IPS-18a (cell line): ENCODE results near the gene NUDT22.

Experiments used
- H3K27ac ChIP-seq: one replicate; pipeline ENCODE4 v1.5.1; 2013; ENCODE audit warnings: low read length
- H3K27me3 ChIP-seq: one replicate; pipeline ENCODE4 v1.6.1; 2013; ENCODE audit warnings: mild to moderate bottlenecking, low read length; ENCODE audit not compliant: control insufficient read depth, insufficient read depth
- H3K36me3 ChIP-seq: one replicate; pipeline ENCODE4 v1.6.1; 2013; ENCODE audit warnings: low read depth, low read length; ENCODE audit not compliant: control insufficient read depth
- H3K4me1 ChIP-seq: one replicate; pipeline ENCODE4 v1.6.1; 2013; ENCODE audit warnings: low read depth, low read length; ENCODE audit not compliant: control insufficient read depth
- H3K4me3 ChIP-seq: one replicate; pipeline ENCODE4 v1.5.1; 2013; ENCODE audit warnings: low read length
- H3K9ac ChIP-seq: one replicate; pipeline ENCODE4 v1.6.1; 2013; ENCODE audit warnings: mild to moderate bottlenecking, low read length, moderate library complexity
- H3K9me3 ChIP-seq: one replicate; pipeline ENCODE4 v1.6.1; 2013; ENCODE audit warnings: low read depth, low read length; ENCODE audit not compliant: control insufficient read depth

Gene NUDT22

GRCh38 chr11:64186492-64187165 lies 39.4 kb upstream of the NUDT22 start:
- no peaks in the 10 kb centered on the region for H3K27me3 ChIP-seq
- H3K36me3 ChIP-seq: peaks cover 9% of the 10 kb centered on the region
- H3K4me3 ChIP-seq: no peak overlapping the region
- no peaks in the 10 kb centered on the region for H3K9me3 ChIP-seq
- H3K27ac ChIP-seq: no peak overlapping the region
- H3K9ac ChIP-seq: no peak overlapping the region
- H3K4me1 ChIP-seq: peaks cover 7% of the 10 kb centered on the region

- Histone ChIP-seq H3K36me3 (peaks cover 58% of the 10 kb centered on the region), H3K4me1 (peaks cover 4% of the 10 kb centered on the region), H3K9me3 (no peaks in the 10 kb centered on the region), H3K27me3 (no peaks in the 10 kb centered on the region), H3K9ac (no peak overlapping the region), H3K4me3 (no peak overlapping the region), H3K27ac (no peak overlapping the region)
Observed at GRCh38 chr11:64192434-64192833, 33.6 kb upstream of the NUDT22 start.

- no peaks in the 10 kb centered on the region for H3K27me3 ChIP-seq
Observed at GRCh38 chr11:64196626-64197025, 29.4 kb upstream of the NUDT22 start.

GRCh38 chr11:64198511-64198910 lies 27.6 kb upstream of the NUDT22 start:
- peaks cover 87% of the 10 kb centered on the region for H3K36me3 ChIP-seq
- H3K4me3 ChIP-seq: no peak overlapping the region
- H3K27ac ChIP-seq: no peak overlapping the region
- H3K9ac ChIP-seq: no peak overlapping the region
- H3K27me3 ChIP-seq: no peaks in the 10 kb centered on the region
- H3K9me3 ChIP-seq: no peaks in the 10 kb centered on the region
- H3K4me1 ChIP-seq: no peaks in the 10 kb centered on the region

More at GRCh38 chr11:64196626-64197025, 29.4 kb upstream of the NUDT22 start:
- Histone ChIP-seq H3K9me3 (no peaks in the 10 kb centered on the region), H3K4me1 (no peaks in the 10 kb centered on the region), H3K9ac (no peak overlapping the region), H3K36me3 (peaks cover 84% of the 10 kb centered on the region), H3K4me3 (no peak overlapping the region), H3K27ac (no peak overlapping the region)

- H3K4me3 ChIP-seq: no peak overlapping the region
- peaks cover 81% of the 10 kb centered on the region for H3K36me3 ChIP-seq
- no peaks in the 10 kb centered on the region for H3K27me3 ChIP-seq
- no peak overlapping the region for H3K9ac ChIP-seq
- no peaks in the 10 kb centered on the region for H3K9me3 ChIP-seq
- no peaks in the 10 kb centered on the region for H3K4me1 ChIP-seq
- no peak overlapping the region for H3K27ac ChIP-seq
Observed at GRCh38 chr11:64201543-64201942, 24.5 kb upstream of the NUDT22 start.

- H3K27me3 ChIP-seq: no peaks in the 10 kb centered on the region
- no peaks in the 10 kb centered on the region for H3K9me3 ChIP-seq
- peaks cover 73% of the 10 kb centered on the region for H3K36me3 ChIP-seq
- H3K9ac ChIP-seq: no peak overlapping the region
- no peaks in the 10 kb centered on the region for H3K4me1 ChIP-seq
- no peak overlapping the region for H3K27ac ChIP-seq
- H3K4me3 ChIP-seq: no peak overlapping the region
Observed at GRCh38 chr11:64202992-64203391, 23.1 kb upstream of the NUDT22 start.

GRCh38 chr11:64203421-64204079 lies 22.5 kb upstream of the NUDT22 start:
- peaks cover 68% of the 10 kb centered on the region for H3K36me3 ChIP-seq
- no peaks in the 10 kb centered on the region for H3K4me1 ChIP-seq
- H3K27ac ChIP-seq: no peak overlapping the region
- H3K27me3 ChIP-seq: no peaks in the 10 kb centered on the region
- H3K4me3 ChIP-seq: no peak overlapping the region
- no peak overlapping the region for H3K9ac ChIP-seq
- no peaks in the 10 kb centered on the region for H3K9me3 ChIP-seq

- H3K27me3 ChIP-seq: no peaks in the 10 kb centered on the region
- H3K36me3 ChIP-seq: peaks cover 64% of the 10 kb centered on the region
- H3K9me3 ChIP-seq: no peaks in the 10 kb centered on the region
- H3K4me3 ChIP-seq: no peak overlapping the region
- no peak overlapping the region for H3K9ac ChIP-seq
- no peak overlapping the region for H3K27ac ChIP-seq
- H3K4me1 ChIP-seq: no peaks in the 10 kb centered on the region
Observed at GRCh38 chr11:64204080-64204440, 22.0 kb upstream of the NUDT22 start.

- Histone ChIP-seq H3K27me3 (no peaks in the 10 kb centered on the region), H3K36me3 (peaks cover 64% of the 10 kb centered on the region), H3K4me1 (no peaks in the 10 kb centered on the region), H3K9ac (no peak overlapping the region), H3K9me3 (no peaks in the 10 kb centered on the region), H3K4me3 (no peak overlapping the region), H3K27ac (no peak overlapping the region)
Observed at GRCh38 chr11:64204464-64204989, 21.5 kb upstream of the NUDT22 start.

- no peak within 1 kb of the TSS for H3K4me3 ChIP-seq
- H3K9me3 ChIP-seq: no peaks in the 10 kb centered on the region
- H3K27ac ChIP-seq: no peak within 1 kb of the TSS
- H3K36me3 ChIP-seq: peaks cover 43% of the 10 kb centered on the region
- H3K4me1 ChIP-seq: no peaks in the 10 kb centered on the region
- H3K27me3 ChIP-seq: no peaks in the 10 kb centered on the region
- no peak within 1 kb of the TSS for H3K9ac ChIP-seq
Observed at GRCh38 chr11:64206457-64207255, 19.4 kb upstream of the NUDT22 start, which contains the start of gene FERMT3. FERMT3 (plus strand) TSS chr11:64206721; CDS start chr11:64207365, 644 bp downstream.

GRCh38 chr11:64207256-64208085 lies 18.6 kb upstream of the NUDT22 start:
- no peaks in the 10 kb centered on the region for H3K4me1 ChIP-seq
- H3K9ac ChIP-seq: no peak overlapping the region
- H3K4me3 ChIP-seq: no peak overlapping the region
- H3K36me3 ChIP-seq: peaks cover 44% of the 10 kb centered on the region
- H3K27me3 ChIP-seq: no peaks in the 10 kb centered on the region
- no peak overlapping the region for H3K27ac ChIP-seq
- no peaks in the 10 kb centered on the region for H3K9me3 ChIP-seq
